Heart left ventricle (tissue), 16 donors: Measurements from ENCODE around the gene PIK3R6. TPM values are rescaled to one million over a fixed set of nuclear protein-coding genes. Genes with fewer than 3 reads are reported as not detected.
A peak's percentile ranks its signal among the peaks of the same experiment; 100 is the strongest.

Experiments used
- ATAC-seq, 4 donors: fragments of 200-7000 bp; cut with Tn5 transposase; one replicate each; pipeline ENCODE4 v1.9.1; 2020 to 2022; ENCODE audit warnings: moderate library complexity in 4 of 4, mild to moderate bottlenecking in 3 of 4, moderate number of reproducible peaks in 1 of 4
- DNase-seq, 5 donors: peaks; one replicate each; pipeline ENCODE4 v3.0.0-alpha.2; 2020
- H3K27ac ChIP-seq, 12 donors: fragments of 200-600 bp; sonication (generic) in 4 of 12; one replicate each; pipeline versions ENCODE4 v1.5.0 to v1.8.0; 2016 to 2022; ENCODE audit warnings: mild to moderate bottlenecking in 2 of 12
- H3K27me3 ChIP-seq, 9 donors: fragments of 200-600 bp; sonication (generic) in 2 of 9; one replicate each; pipeline versions ENCODE4 v1.5.1 to v1.8.0; 2016 to 2022; ENCODE audit warnings: mild to moderate bottlenecking in 3 of 9
- H3K36me3 ChIP-seq, 9 donors: fragments of 200-600 bp; sonication (generic) in 2 of 9; one replicate each; pipeline versions ENCODE4 v1.5.0 to v1.8.0; 2018 to 2022; ENCODE audit warnings: mild to moderate bottlenecking in 2 of 9
- H3K4me1 ChIP-seq, 12 donors: fragments of 200-600 bp; sonication (generic) in 4 of 12; one replicate each; pipeline versions ENCODE4 v1.5.0 to v1.8.0; 2016 to 2022; ENCODE audit warnings: mild to moderate bottlenecking in 3 of 12
- H3K4me3 ChIP-seq, 12 donors: fragments of 200-600 bp; sonication (generic) in 4 of 12; one replicate each; pipeline versions ENCODE4 v1.5.0 to v1.8.0; 2017 to 2022; ENCODE audit warnings: mild to moderate bottlenecking in 9 of 12, moderate library complexity in 4 of 12
- H3K9me3 ChIP-seq, 12 donors: fragments of 200-600 bp; sonication (generic) in 4 of 12; one replicate each; pipeline versions ENCODE4 v1.5.0 to v1.8.0; 2016 to 2022; ENCODE audit warnings: mild to moderate bottlenecking in 1 of 12
- POLR2A ChIP-seq, 2 donors: fragments of 450-650 bp; IDR thresholded peaks; one replicate each; pipeline ENCODE4 v1.6.1; 2017; ENCODE audit warnings: antibody characterized with exemption in 2 of 2, mild to moderate bottlenecking in 2 of 2, moderate library complexity in 2 of 2
- WGBS, 4 donors: extraction: QIAGEN DNeasy Blood & Tissue Kit in 2 of 4; methylation state at CpG; one replicate each; pipeline versions ENCODE4 v1.1.5 to v1.1.7; 2013 to 2018; 5-methylcytosine and 5-hydroxymethylcytosine counted together
- intact Hi-C, 10 donors: fragments of 100-400 bp; cut with DNase I; formaldehyde crosslinking; loops; one replicate each; pipeline versions ENCODE4 v1.11.1 to v1.14.2; 2022
- polyA plus RNA-seq, 2 donors: library from polyadenylated mRNA; stranded (reverse); fragments of 200-250 nt; gene quantifications; one replicate each; pipeline ENCODE4 v1.2.3, GENCODE V29; 2013
- total RNA-seq, 9 donors: library from RNA; depleted of rRNA in 2 of 9; stranded (reverse); fragments of >200 nt in 2 of 9; fragmentation: NEBNext Ultra II Directional in 3 of 9; extraction: Animal tissue kit (Norgen Biotek cat#: 25700) in 3 of 9; gene quantifications; one replicate each; pipeline versions ENCODE4 v1.1.0 to v1.2.4, GENCODE V29; 2016 to 2023
- TF ChIP-seq, protein P1 (sequence below), 12 donors: fragments of 200-600 bp; sonication (generic) in 4 of 12; IDR thresholded peaks; one replicate each; pipeline versions ENCODE4 v1.5.0 to v1.8.0; 2018 to 2022; ENCODE audit warnings: antibody characterized with exemption in 12 of 12, mild to moderate bottlenecking in 5 of 12
- donor health status: ischemic (EF 13 %, LVEDD 7.1; RV severe dilation, severe dysfunction).
- donor health status: healthy with polysubstance abuse.
- donor health status: DM: no; HTN: yes; CAD: no.
- donor health status: DM: no; HTN: no; CAD: no.
- donor health status: ischemic (EF 25% LVEDD 6.9; RV normal size, moderate dysfunction).
- donor health status: ischemic (EF 25% LVEDD 5.7; RV mildly dilated, moderate dysfunction).
- donor health status: healthy.
- donor health status: DM: yes; HTN: yes; CAD: no.
- donor health status: ischemic (EF 35%, LVEDD 5.7; RV mildly dilated, moderate dysfunction).
- donor health status: nonischemic (EF 11% LVEDD 7.7; RV severe dilation, severe dysfunction).
- donor health status: DM: yes; HTN: yes; CAD: no.
- donor health status: PGD.
- donor health status: ischemic (EF 29% LVEDD 5.4; RV normal size, mild dysfunction).
- donor health status: nonischemic (EF 23%, LVEDD 6.1; RV moderate dilation, normal function).

PIK3R6 gene
- total and polyA plus RNA-seq, 11 donors = 0.21 to 5.4 (median 1.0) TPM

DNA sequence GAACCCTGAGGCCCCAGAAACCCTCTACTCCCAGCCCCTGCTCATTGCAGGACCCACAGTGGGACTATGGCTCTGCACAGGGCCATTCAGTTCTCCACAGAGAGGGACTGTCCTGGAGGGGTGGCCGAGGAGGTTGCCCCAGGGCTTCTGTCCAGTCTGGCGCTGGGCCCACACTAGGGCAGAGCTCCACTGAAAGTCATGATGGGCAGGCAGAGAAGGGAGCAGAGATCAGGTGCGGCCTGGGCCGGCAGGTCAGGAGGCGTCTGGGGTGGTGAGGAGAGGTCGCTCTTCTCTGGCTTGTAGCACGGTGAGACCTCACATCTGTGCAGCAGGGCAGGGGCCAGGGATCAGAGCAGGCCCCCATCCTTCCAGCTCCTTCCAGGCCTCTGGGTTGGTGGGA, 13.0 kb upstream of the PIK3R6 start:
- intact Hi-C loops = loop anchor here in 1 of 10 donors (5.0 kb wide), 1 partner anchor 78 kb away; no protein-coding TSS in a partner anchor
- H3K4me1 ChIP-seq = no peaks in the 10 kb centered on the region
- H3K9me3 ChIP-seq = no peaks in the 10 kb centered on the region
- peak in 1 of 4 donors; percentile 35 for ATAC-seq
- TF ChIP-seq, protein P1, sequence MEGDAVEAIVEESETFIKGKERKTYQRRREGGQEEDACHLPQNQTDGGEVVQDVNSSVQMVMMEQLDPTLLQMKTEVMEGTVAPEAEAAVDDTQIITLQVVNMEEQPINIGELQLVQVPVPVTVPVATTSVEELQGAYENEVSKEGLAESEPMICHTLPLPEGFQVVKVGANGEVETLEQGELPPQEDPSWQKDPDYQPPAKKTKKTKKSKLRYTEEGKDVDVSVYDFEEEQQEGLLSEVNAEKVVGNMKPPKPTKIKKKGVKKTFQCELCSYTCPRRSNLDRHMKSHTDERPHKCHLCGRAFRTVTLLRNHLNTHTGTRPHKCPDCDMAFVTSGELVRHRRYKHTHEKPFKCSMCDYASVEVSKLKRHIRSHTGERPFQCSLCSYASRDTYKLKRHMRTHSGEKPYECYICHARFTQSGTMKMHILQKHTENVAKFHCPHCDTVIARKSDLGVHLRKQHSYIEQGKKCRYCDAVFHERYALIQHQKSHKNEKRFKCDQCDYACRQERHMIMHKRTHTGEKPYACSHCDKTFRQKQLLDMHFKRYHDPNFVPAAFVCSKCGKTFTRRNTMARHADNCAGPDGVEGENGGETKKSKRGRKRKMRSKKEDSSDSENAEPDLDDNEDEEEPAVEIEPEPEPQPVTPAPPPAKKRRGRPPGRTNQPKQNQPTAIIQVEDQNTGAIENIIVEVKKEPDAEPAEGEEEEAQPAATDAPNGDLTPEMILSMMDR (IDR thresholded peaks at IDR 0.05) = no peak
- no peak for TF ChIP-seq POLR2A (IDR thresholded peaks at IDR 0.05)
- no peak overlapping the region for H3K4me3 ChIP-seq
- peaks cover 0 to 9% (median 0%) of the 10 kb centered on the region in 9 donors for H3K27me3 ChIP-seq
- 83 to 97% (median 92%) methylated on average over 4 to 7 of the region's 7 CpGs for WGBS, 4 donors
- H3K27ac ChIP-seq = no peak overlapping the region
- DNase-seq = no peak
- H3K36me3 ChIP-seq = peaks cover 0 to 53% (median 0%) of the 10 kb centered on the region in 9 donors

DNA sequence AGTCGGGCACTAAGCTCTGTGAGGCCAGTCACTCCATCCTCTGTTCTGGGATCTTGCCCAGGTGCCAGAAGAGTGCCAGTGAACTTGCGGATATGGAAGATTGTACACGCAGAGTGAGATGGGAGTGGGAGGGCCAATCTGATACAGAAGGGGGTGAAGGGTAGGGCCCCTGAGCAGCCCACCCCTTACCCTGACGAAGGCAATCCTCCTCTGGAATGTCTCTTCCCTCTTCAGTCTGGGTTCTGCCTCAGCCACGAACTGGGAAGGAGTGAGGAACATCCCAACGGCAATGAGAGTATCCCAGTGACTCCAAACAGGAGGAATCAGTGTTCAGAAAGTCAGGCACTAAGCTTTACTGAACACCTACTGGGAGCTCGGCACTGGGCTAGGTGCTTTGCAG, 11.9 kb upstream of the PIK3R6 start:
- no peak overlapping the region for H3K4me3 ChIP-seq
- peaks cover 0 to under 1% (median 0%) of the 10 kb centered on the region in 12 donors for H3K4me1 ChIP-seq
- TF ChIP-seq POLR2A (IDR thresholded peaks at IDR 0.05) = no peak
- TF ChIP-seq, protein P1 (IDR thresholded peaks at IDR 0.05) = no peak
- WGBS, 4 donors = 66 to 77% (median 76%) methylated on average over 7 of the region's 7 CpGs
- peaks cover 0 to 48% (median 0%) of the 10 kb centered on the region in 9 donors for H3K36me3 ChIP-seq
- DNase-seq (no peak), ATAC-seq (no peak)
- peaks cover 0 to 18% (median 0%) of the 10 kb centered on the region in 9 donors for H3K27me3 ChIP-seq
- H3K9me3 ChIP-seq = no peaks in the 10 kb centered on the region
- intact Hi-C loops = no loop called here
- H3K27ac ChIP-seq = no peak overlapping the region

DNA sequence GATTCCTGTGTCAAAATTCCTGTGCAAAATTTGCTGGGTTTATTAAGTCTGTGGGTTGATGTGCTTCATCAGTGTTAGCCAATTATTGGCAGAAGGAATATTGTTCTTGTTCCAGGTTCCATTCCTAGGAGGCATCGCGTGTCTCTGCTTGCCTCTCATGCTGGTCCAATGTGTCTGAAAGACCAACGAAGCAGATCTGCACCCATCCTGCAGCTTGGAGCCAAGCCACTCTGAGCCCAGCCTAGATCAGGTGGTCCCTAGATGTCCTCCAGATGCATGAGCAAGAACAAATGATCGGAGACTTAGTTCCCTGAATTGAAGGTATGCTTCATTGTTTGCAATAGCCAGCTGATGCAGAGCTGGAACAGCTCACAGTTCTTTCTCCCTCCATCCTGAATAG, 10.5 kb upstream of the PIK3R6 start:
- 86 to 88% (median 87%) methylated on average over 4 of the region's 4 CpGs for WGBS, 4 donors
- H3K4me1 ChIP-seq = peaks cover 0 to 13% (median 4%) of the 10 kb centered on the region in 12 donors
- intact Hi-C loops = no loop called here
- ATAC-seq (no peak), DNase-seq (no peak)
- TF ChIP-seq POLR2A (IDR thresholded peaks at IDR 0.05) = no peak
- TF ChIP-seq, protein P1 (IDR thresholded peaks at IDR 0.05) = no peak
- no peaks in the 10 kb centered on the region for H3K9me3 ChIP-seq
- no peak overlapping the region for H3K4me3 ChIP-seq
- H3K27ac ChIP-seq = no peak overlapping the region
- H3K36me3 ChIP-seq = peaks cover 0 to 34% (median 0%) of the 10 kb centered on the region in 9 donors
- H3K27me3 ChIP-seq = peaks cover 0 to 27% (median 0%) of the 10 kb centered on the region in 9 donors

DNA sequence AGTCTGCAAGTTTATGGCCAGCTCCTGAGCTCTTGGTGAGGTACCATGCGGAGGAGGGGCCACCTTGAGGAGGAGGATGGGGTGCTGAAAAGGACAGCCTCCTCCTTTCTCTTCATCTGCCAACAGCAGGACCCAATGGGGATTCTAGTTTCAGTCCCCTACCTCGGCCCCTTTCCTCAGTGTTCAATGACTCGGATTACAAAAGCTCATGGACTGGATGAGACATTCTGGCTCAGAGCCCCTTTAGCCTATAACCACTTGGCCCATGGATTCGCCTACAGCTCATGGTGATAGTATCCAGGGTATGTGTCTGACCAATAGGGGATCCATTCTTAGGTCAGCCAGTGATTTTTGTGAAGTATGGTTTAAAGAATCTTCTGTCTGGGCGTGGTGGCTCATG, 8.5 kb upstream of the PIK3R6 start:
- H3K27ac ChIP-seq = no peak overlapping the region
- H3K4me3 ChIP-seq = no peak overlapping the region
- H3K9me3 ChIP-seq = no peaks in the 10 kb centered on the region
- peaks cover 0 to 27% (median 0%) of the 10 kb centered on the region in 9 donors for H3K27me3 ChIP-seq
- intact Hi-C loops = no loop called here
- peaks cover 0 to 16% (median 5%) of the 10 kb centered on the region in 12 donors for H3K4me1 ChIP-seq
- TF ChIP-seq, protein P1 (IDR thresholded peaks at IDR 0.05) = no peak
- TF ChIP-seq POLR2A (IDR thresholded peaks at IDR 0.05) = no peak
- DNase-seq (no peak), ATAC-seq (no peak)
- 85 to 94% (median 90%) methylated on average over 5 of the region's 5 CpGs for WGBS, 4 donors
- peaks cover 0 to 21% (median 0%) of the 10 kb centered on the region in 9 donors for H3K36me3 ChIP-seq
